HG02943 (cell line): ENCODE measurements around the gene EHD4.

Experiments
- ATAC-seq: cut with Tn5 transposase; IDR thresholded peaks from one replicate; pipeline ENCODE4 v1.9.1; 2021; ENCODE audit warnings: mild to moderate bottlenecking, low read depth, moderate library complexity; ENCODE audit not compliant: unreplicated experiment

Gene EHD4

DNA sequence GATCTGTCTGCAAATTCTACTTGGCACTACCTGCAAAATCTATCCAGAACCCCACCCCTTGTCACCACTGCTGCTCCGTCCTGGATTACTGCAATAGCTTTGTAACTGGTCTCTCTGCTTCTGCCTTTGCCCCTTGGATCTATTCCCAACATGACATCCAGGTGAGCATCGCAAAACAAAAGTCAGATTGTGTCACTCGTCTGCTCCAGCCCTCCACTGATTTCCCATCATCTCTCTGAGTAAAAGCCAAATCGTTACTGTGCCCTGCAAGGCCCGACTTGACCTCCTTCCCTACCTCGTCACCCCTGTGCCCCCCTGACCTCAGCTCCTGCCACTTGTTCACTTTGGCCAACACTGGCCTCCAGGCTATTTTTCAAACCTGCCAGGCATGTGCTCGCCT, 87.9 kb downstream of the EHD4 start:
- ATAC-seq: no peak

DNA sequence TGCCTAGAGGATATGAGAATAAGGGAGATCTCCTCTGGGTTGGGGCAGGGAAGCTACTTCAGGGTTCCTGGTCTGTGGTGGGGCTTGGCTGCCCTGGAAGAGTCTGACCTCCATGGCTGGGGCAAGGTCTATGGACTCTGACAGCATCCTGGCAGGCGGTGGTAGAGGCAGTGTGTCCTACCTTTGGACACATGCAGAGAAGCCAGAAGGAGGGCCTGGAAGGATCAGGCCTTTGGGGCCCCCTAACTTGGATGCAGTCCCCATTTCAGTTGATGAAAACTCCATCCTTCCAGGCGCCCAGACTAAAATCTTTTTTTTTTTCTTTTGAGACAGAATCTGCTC, 88.9 kb downstream of the EHD4 start:
- ATAC-seq: no peak

DNA sequence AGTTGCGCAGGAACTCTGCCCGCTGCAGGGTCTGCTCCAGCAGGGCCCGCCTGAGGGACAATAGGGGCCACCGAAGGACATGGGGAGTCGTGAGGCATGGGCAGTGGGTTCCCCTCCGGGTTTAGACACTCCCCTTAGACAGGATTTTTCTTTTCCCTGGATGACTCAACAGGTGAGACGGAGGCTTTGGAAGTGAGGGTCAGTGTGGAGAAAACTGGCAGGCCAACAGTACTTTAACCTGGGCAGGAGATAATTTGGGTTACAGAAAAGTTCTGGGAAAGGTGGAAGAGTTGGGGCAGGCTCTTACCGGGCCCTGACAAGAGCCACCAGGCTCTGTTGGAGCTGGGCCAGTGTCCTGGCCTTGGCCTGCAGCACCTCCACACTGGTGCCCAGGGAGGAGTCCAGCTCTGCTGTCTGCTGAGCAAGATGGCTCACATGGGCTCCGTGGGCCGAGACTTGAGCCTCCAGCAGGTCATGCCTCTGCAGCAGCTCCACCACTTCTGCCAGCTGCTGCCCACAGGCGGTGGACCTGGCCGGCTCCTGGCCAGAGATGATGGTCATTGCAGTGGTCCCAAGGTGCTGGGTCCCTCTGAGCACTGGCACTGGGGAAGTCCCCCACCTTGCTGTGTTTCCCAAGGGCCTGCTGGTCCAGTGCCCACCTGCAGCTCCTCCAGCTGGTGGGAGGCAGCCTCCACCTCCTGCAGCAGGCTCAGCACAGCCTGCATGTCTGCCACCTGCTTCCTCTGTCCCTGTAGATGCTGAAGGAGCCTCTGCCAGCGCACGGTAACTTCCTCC, 89.5 kb downstream of the EHD4 start:
- no peak for ATAC-seq

GRCh38 chr15:41881920-41882688, 90.3 kb downstream of the EHD4 start:
- no peak for ATAC-seq

DNA sequence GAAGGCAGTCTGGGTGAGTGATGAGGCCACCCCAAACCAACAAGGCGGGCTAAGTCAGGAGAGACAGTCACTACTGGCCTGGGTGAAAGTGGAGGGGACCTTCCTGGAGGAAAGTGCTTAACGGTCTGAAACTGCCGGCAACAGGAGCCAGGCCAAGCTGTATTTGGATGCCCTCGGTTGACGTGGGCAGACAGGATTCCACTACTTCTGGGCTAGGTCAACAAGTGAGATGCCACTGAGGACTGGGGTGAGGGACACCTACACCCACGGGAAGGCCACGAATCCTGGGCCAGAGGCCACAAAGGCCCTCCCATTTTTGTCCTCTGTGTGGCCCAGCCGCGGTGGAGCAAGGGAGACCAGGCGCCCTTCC, 90.8 kb downstream of the EHD4 start:
- no peak for ATAC-seq

GRCh38 chr15:41881086-41881485, 91.3 kb downstream of the EHD4 start:
- ATAC-seq: no peak

GRCh38 chr15:41880156-41880877, 92.0 kb downstream of the EHD4 start:
- no peak for ATAC-seq

GRCh38 chr15:41879321-41879845, 93.0 kb downstream of the EHD4 start:
- ATAC-seq: no peak

DNA sequence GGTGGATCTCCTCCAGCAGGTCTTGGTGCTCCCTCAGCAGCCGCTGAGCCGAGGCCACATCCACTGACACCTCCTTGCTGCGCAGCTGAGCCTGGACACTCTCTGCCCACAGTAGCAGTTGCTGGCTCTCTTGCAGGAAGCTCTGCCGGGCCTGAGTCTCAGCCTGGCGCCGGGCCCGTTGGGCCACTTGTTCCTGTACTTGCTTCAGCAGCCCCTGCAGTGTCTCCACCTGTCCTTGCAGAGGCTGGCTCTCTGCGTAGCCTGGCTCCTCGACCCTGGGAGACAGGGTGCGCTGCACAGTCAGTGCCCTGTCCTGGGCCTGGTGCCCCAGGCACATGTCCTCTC, 94.0 kb downstream of the EHD4 start:
- no peak for ATAC-seq

- ATAC-seq: no peak
Measured at GRCh38 chr15:41877631-41878354, 94.6 kb downstream of the EHD4 start.

DNA sequence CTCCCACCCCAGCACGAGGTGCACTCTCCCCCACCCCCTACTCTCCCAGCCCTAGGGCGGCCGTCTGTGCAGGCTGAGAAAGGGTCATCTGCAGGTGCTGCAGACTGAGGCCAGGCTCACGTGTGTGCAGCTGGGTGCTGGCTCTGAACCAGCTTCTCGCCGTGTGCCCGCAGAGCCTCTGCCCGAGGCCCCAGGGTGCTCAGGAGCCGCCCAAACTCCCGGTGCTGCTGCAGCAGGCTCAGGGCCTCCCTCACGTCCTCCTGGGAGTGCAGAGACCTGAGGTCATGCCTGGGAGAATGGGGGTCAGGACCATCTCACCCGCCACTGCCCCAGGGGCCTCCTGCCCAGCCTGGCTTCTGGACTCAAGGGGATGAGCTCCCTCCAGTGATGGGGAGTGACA, 95.7 kb downstream of the EHD4 start:
- ATAC-seq: no peak

GRCh38 chr15:41876007-41876406, 96.3 kb downstream of the EHD4 start:
- ATAC-seq: no peak

- no peak for ATAC-seq
Measured at GRCh38 chr15:41874736-41875135, 97.6 kb downstream of the EHD4 start.

DNA sequence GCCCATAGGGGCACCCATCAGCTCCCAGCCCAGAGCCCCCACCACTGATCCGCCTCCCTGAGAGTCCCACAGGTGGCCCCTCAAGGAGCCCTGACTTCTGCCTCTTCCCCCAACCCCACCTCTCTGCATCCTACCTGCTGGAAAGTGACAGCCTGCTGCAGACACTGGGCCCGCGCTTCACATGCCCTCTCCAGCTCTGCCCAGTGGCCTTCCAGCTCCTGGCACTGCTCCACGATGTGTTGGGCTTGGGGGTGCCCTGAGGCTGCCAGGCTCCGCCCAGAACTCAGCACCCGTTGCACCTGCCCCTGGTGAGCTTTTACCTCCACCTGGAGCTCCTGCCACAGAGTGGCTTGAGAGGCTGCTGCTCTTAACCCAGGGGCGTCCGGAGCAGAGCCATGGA, 98.6 kb downstream of the EHD4 start:
- no peak for ATAC-seq

DNA sequence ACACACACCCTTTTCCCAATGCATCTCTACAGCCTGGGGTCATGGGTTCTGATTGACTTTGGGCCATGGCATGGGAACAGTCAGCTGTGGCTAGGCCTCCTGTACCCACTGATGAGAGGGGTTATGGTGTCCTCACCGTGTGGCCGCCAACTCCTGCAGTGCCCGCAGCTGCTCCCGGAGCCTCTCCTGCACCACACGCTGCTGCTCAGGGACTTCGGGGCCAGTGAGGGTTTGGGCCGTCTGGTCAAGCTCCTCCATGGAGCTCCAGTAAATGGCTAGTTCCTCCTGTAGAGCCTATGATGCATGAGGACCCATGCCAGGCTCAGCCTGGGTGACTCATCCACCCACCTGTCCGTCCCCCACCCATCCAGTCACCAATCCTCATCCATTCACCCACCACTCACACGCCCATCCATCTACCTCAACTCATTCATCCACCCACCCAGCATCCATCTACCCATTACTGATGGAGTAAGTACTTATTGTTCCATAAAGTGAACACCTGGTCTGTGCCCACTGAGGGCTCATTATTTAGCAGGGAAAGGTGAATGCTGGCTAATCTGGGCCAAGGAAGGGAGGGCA, 100.1 kb downstream of the EHD4 start:
- ATAC-seq: no peak

GRCh38 chr15:41871175-41871905, 101.0 kb downstream of the EHD4 start:
- ATAC-seq: no peak

DNA sequence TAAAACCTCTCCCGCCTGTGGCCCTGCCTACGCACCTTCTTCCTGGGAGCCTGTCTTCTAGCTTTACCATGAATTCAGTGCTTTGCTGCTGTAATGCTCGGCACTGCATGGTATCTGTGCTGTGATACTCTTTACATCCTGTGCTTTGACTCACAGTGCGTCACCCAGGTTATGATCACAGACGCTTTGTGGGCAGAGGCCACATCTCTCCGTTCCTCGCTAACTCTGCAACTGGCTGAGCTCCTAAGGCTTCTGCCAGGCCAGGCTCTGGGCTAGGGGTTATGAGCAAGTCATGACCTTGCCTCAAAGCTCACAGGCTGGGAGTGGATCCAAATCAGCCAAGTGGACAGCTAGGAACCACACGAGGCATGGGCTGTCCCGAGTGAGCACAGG, 101.7 kb downstream of the EHD4 start:
- no peak for ATAC-seq

- ATAC-seq: no peak
Measured at GRCh38 chr15:41869770-41870688, 102.3 kb downstream of the EHD4 start.

DNA sequence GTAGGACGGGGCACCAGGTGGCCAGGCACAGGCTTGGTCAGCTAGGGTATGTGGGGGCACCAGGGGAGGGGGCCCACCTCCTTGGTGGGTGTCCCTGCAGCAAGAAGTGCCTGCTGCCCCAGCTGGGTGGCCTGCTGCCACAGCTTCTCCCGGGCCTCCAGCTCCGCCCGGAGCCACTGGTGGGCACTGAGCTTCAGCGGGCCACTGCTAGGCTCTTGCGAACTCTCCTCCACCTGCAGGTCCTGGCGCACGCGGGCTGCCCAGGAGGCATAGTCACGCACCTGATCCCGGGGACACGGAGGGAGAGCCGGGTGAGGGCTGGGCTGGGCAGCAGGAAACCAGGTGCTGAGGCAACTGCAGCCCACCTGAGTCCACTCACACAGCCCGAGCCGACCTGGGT, 104.0 kb downstream of the EHD4 start:
- ATAC-seq: no peak
